MM.1S (cell line): ENCODE data around the gene MISP3.

Experiments
- DNase-seq: peaks from one replicate; pipeline ENCODE4 v3.0.0-alpha.2; 2015
- H2AFZ ChIP-seq: fragments of 300-600 bp; sonication (generic); 2 replicates; pipeline ENCODE4 v1.6.0; 2016; ENCODE audit warnings: antibody characterized with exemption, low read length
- H3F3A ChIP-seq: fragments of 300-600 bp; sonication (generic); 2 replicates; pipeline ENCODE4 v1.6.1; 2016; ENCODE audit warnings: mild to moderate bottlenecking, antibody characterized with exemption, low read length, moderate library complexity, mixed read lengths; ENCODE audit not compliant: insufficient read depth
- H3K27ac ChIP-seq: fragments of 300-600 bp; sonication (generic); 2 replicates; pipeline ENCODE4 v1.5.1; 2016; ENCODE audit warnings: mild to moderate bottlenecking, low read length
- H3K27me3 ChIP-seq: fragments of 300-600 bp; sonication (generic); replicated peaks from 2 replicates; pipeline ENCODE4 v1.6.0; 2016; ENCODE audit warnings: low read length; ENCODE audit not compliant: insufficient read depth
- H3K36me3 ChIP-seq: fragments of 300-600 bp; sonication (generic); replicated peaks from 2 replicates; pipeline ENCODE4 v1.6.1; 2016; ENCODE audit warnings: mild to moderate bottlenecking, low read length, mixed read lengths; ENCODE audit not compliant: insufficient read depth
- H3K4me1 ChIP-seq: fragments of 300-600 bp; sonication (generic); 2 replicates; pipeline ENCODE4 v1.6.1; 2016; ENCODE audit warnings: low read length, mixed read lengths
- H3K4me2 ChIP-seq: fragments of 300-600 bp; sonication (generic); 2 replicates; pipeline ENCODE4 v1.6.0; 2016; ENCODE audit warnings: low read depth, low read length
- H3K4me3 ChIP-seq: fragments of 300-600 bp; sonication (generic); 2 replicates; pipeline ENCODE4 v1.5.1; 2016; ENCODE audit warnings: low read length, mixed read lengths
- H3K79me2 ChIP-seq: fragments of 300-600 bp; sonication (generic); 2 replicates; pipeline ENCODE4 v1.6.1; 2016; ENCODE audit warnings: mixed run types, low read length, mixed read lengths
- H3K9ac ChIP-seq: fragments of 300-600 bp; sonication (generic); 2 replicates; pipeline ENCODE4 v1.6.1; 2016; ENCODE audit warnings: low read length, mixed read lengths
- H3K9me2 ChIP-seq: fragments of 300-600 bp; sonication (generic); replicated peaks from 2 replicates; pipeline ENCODE4 v1.6.1; 2016; ENCODE audit warnings: mild to moderate bottlenecking, low read length, mixed read lengths; ENCODE audit not compliant: insufficient read depth
- H3K9me3 ChIP-seq: fragments of 300-600 bp; sonication (generic); replicated peaks from 2 replicates; pipeline ENCODE4 v1.6.1; 2016; ENCODE audit warnings: mild to moderate bottlenecking, low read length, mixed read lengths; ENCODE audit not compliant: insufficient read depth
- H4K20me1 ChIP-seq: fragments of 300-600 bp; sonication (generic); 2 replicates; pipeline ENCODE4 v1.6.1; 2016; ENCODE audit warnings: mild to moderate bottlenecking, low read length, moderate library complexity, mixed read lengths; ENCODE audit not compliant: insufficient read depth
- CTCF ChIP-seq: fragments of 300-600 bp; sonication (generic); IDR thresholded peaks from 2 replicates; pipeline ENCODE4 v1.5.1; 2016; ENCODE audit warnings: antibody characterized with exemption, low read length, mixed read lengths
- EZH2 ChIP-seq: fragments of 300-600 bp; sonication (generic); optimal IDR thresholded peaks from 2 replicates; pipeline ENCODE3; 2017; ENCODE audit warnings: low read depth, mild to moderate bottlenecking, antibody characterized with exemption, low read length, mixed read lengths
- EZH2phosphoT487 ChIP-seq: fragments of 300-600 bp; sonication (generic); IDR thresholded peaks from 2 replicates; pipeline ENCODE4 v1.6.1; 2018; ENCODE audit warnings: antibody characterized with exemption, low read length

Gene MISP3

GRCh38 chr19:14090509-14091080, 18.0 kb downstream of the MISP3 start, which contains the start of gene SAMD1:
Gene SAMD1, minus strand, starts transcription at chr19:14090751.
- H4K20me1 ChIP-seq: no peaks in the 10 kb centered on the region
- no peaks in the 10 kb centered on the region for H3K27me3 ChIP-seq
- H3K36me3 ChIP-seq: no peaks in the 10 kb centered on the region
- H3K9ac ChIP-seq: peak within 1 kb of the TSS; percentile 78
- H3F3A ChIP-seq: no peaks in the 10 kb centered on the region; the same call in 1 of the 2 replicates
- peak within 1 kb of the TSS; percentile 100 for H3K4me2 ChIP-seq
- TF ChIP-seq EZH2phosphoT487: no peak
- no peak for TF ChIP-seq CTCF
- no peak for TF ChIP-seq EZH2
- no peaks in the 10 kb centered on the region for H3K9me2 ChIP-seq
- DNase-seq: peak; percentile 82
- peak within 1 kb of the TSS; percentile 80 for H2AFZ ChIP-seq
- H3K79me2 ChIP-seq: no peaks in the 10 kb centered on the region
- peaks cover 3% of the 10 kb centered on the region; the same call in 1 of the 2 replicates for H3K4me1 ChIP-seq
- H3K27ac ChIP-seq: peak within 1 kb of the TSS; percentile 46; the same call in 1 of the 2 replicates
- no peaks in the 10 kb centered on the region for H3K9me3 ChIP-seq
- peak within 1 kb of the TSS; percentile 95 for H3K4me3 ChIP-seq

GRCh38 chr19:14091081-14091812, 18.7 kb downstream of the MISP3 start:
- Histone ChIP-seq H2AFZ (peak overlapping the region; percentile 80), H3K4me1 (peaks cover 3% of the 10 kb centered on the region; the same call in 1 of the 2 replicates), H3K27ac (peak overlapping the region; percentile 46; the same call in 1 of the 2 replicates), H3K9me3 (no peaks in the 10 kb centered on the region), H3K79me2 (no peaks in the 10 kb centered on the region), H3K9ac (peak overlapping the region; percentile 78), H3K27me3 (no peaks in the 10 kb centered on the region), H3K4me2 (peak overlapping the region; percentile 100), H3K36me3 (no peaks in the 10 kb centered on the region), H4K20me1 (no peaks in the 10 kb centered on the region), H3K9me2 (no peaks in the 10 kb centered on the region), H3K4me3 (peak overlapping the region; percentile 95), H3F3A (no peaks in the 10 kb centered on the region; the same call in 1 of the 2 replicates)
- TF ChIP-seq CTCF (peak; percentile 38), EZH2phosphoT487 (no peak), EZH2 (no peak)
- peak; percentile 49 for DNase-seq

- H3K79me2 ChIP-seq: no peaks in the 10 kb centered on the region
- no peaks in the 10 kb centered on the region for H3K36me3 ChIP-seq
- H3K4me1 ChIP-seq: peaks cover 3% of the 10 kb centered on the region; the same call in 1 of the 2 replicates
- no peak for DNase-seq
- H3K9me2 ChIP-seq: no peaks in the 10 kb centered on the region
- H2AFZ ChIP-seq: no peak overlapping the region
- peak overlapping the region; percentile 78; the same call in 1 of the 2 replicates for H3K9ac ChIP-seq
- H3K4me2 ChIP-seq: peak overlapping the region; percentile 100
- H3K4me3 ChIP-seq: peak overlapping the region; percentile 95
- no peaks in the 10 kb centered on the region for H3K27me3 ChIP-seq
- H3F3A ChIP-seq: no peaks in the 10 kb centered on the region; the same call in 1 of the 2 replicates
- H3K27ac ChIP-seq: no peak overlapping the region
- H3K9me3 ChIP-seq: no peaks in the 10 kb centered on the region
- TF ChIP-seq CTCF: no peak
- no peak for TF ChIP-seq EZH2phosphoT487
- TF ChIP-seq EZH2: no peak
- no peaks in the 10 kb centered on the region for H4K20me1 ChIP-seq
Measured at GRCh38 chr19:14091813-14092462, 19.4 kb downstream of the MISP3 start.
